Lung (tissue), 12 donors: ENCODE measurements around the gene ARPIN. TPM values are rescaled to one million over a fixed set of nuclear protein-coding genes. Genes with fewer than 3 reads are reported as not detected.

Experiments used
- ATAC-seq: fragments of 200-7000 bp; cut with Tn5 transposase; one replicate; pipeline ENCODE4 v1.9.1; 2020; ENCODE audit warnings: moderate number of reproducible peaks; ENCODE audit not compliant: insufficient read depth, low FRiP score
- DNase-seq, 3 donors: peaks; one replicate each; pipeline ENCODE4 v3.0.0-alpha.2; 2013 to 2017
- H3K27ac ChIP-seq, 2 donors: one replicate each; pipeline ENCODE4 v1.5.1; 2013; ENCODE audit warnings: mild to moderate bottlenecking in 2 of 2, moderate library complexity in 2 of 2, control low read depth in 1 of 2, inconsistent platforms in 1 of 2, low read depth in 1 of 2, low read length in 1 of 2
- H3K27me3 ChIP-seq, 3 donors: one replicate each; pipeline ENCODE4 v1.5.1; 2013; ENCODE audit warnings: low read length in 2 of 3; ENCODE audit not compliant: control insufficient read depth in 3 of 3, insufficient read depth in 3 of 3
- H3K36me3 ChIP-seq, 4 donors: one replicate each; pipeline ENCODE4 v1.5.1; 2013; ENCODE audit warnings: low read length in 4 of 4, mild to moderate bottlenecking in 1 of 4, moderate library complexity in 1 of 4; ENCODE audit not compliant: control insufficient read depth in 4 of 4, insufficient read depth in 4 of 4
- H3K4me1 ChIP-seq, 5 donors: one replicate each; pipeline ENCODE4 v1.5.1; 2013; ENCODE audit warnings: low read length in 5 of 5, mild to moderate bottlenecking in 2 of 5, moderate library complexity in 1 of 5; ENCODE audit not compliant: control insufficient read depth in 5 of 5, insufficient read depth in 5 of 5
- H3K4me3 ChIP-seq: one replicate; pipeline ENCODE4 v1.5.1; 2013; ENCODE audit warnings: mild to moderate bottlenecking, control low read depth, moderate library complexity
- H3K9ac ChIP-seq, 2 donors: one replicate each; pipeline ENCODE4 v1.5.1; 2013; ENCODE audit warnings: low read length in 2 of 2, control low read depth in 1 of 2; ENCODE audit not compliant: insufficient read depth in 1 of 2
- H3K9me3 ChIP-seq, 4 donors: one replicate each; pipeline ENCODE4 v1.5.1; 2013; ENCODE audit warnings: low read length in 3 of 4, mild to moderate bottlenecking in 1 of 4, moderate library complexity in 1 of 4; ENCODE audit not compliant: control insufficient read depth in 4 of 4, insufficient read depth in 3 of 4
- CTCF ChIP-seq: IDR thresholded peaks from 2 replicates; pipeline ENCODE4 v1.5.1; 2012; ENCODE audit warnings: mild to moderate bottlenecking; ENCODE audit errors: control extremely low read depth, extremely low read depth
- WGBS, 2 donors: extraction: QIAGEN DNeasy Blood & Tissue Kit; methylation state at CpG; one replicate each; pipeline ENCODE4 v1.1.7; 2013; 5-methylcytosine and 5-hydroxymethylcytosine counted together
- polyA plus RNA-seq, 2 donors: library from polyadenylated mRNA; stranded (reverse); fragments of 200-250 nt; gene quantifications; one replicate each; pipeline ENCODE4 v1.2.1, GENCODE V29; 2013
- total RNA-seq, 2 donors: library from RNA; depleted of rRNA in 1 of 2; stranded (reverse); fragments of >200 nt in 1 of 2; gene quantifications; one replicate each; pipeline ENCODE4 v1.2.1, GENCODE V29; 2014 to 2021
- donor health status: control.
- donor health status: control.
- donor health status: Bipolar disorder and iron deficiency.
- donor health status: healthy.
- donor health status: DM: yes; HTN: yes; CAD: no.

The ARPIN gene
- total and polyA plus RNA-seq, 4 donors = 9.0 to 28.5 (median 18.7) TPM

GRCh38 chr15:89917442-89918101 is 4.8 kb upstream of the ARPIN start:
- TF ChIP-seq CTCF = no peak
- Histone ChIP-seq H3K36me3 (no peaks in the 10 kb centered on the region), H3K27ac (peak overlapping the region in 1 of 2 donors; percentile 11), H3K27me3 (no peaks in the 10 kb centered on the region), H3K9ac (no peak overlapping the region), H3K9me3 (no peaks in the 10 kb centered on the region), H3K4me3 (no peak overlapping the region), H3K4me1 (peaks cover 0 to 5% (median 0%) of the 10 kb centered on the region in 5 donors)
- DNase-seq (no peak), ATAC-seq (peak; percentile 77)
- WGBS, 2 donors = 68 to 82% methylated on average over 4 of the region's 4 CpGs

GRCh38 chr15:89916660-89917059 is 3.9 kb upstream of the ARPIN start:
- Histone ChIP-seq H3K9ac (no peak overlapping the region), H3K36me3 (no peaks in the 10 kb centered on the region), H3K9me3 (no peaks in the 10 kb centered on the region), H3K27ac (no peak overlapping the region), H3K4me1 (peaks cover 0 to 11% (median 0%) of the 10 kb centered on the region in 5 donors), H3K27me3 (no peaks in the 10 kb centered on the region), H3K4me3 (no peak overlapping the region)
- DNase-seq (no peak), ATAC-seq (no peak)
- WGBS, 2 donors = 69 to 84% methylated on average over 3 of the region's 3 CpGs
- TF ChIP-seq CTCF = no peak

GRCh38 chr15:89912145-89912673 is 543 bp downstream of the ARPIN start:
- DNase-seq (peak; percentile 45 to 54 (median 49)), ATAC-seq (peak; percentile 61)
- peaks cover 0 to 12% (median 0%) of the 10 kb centered on the region in 5 donors for H3K4me1 ChIP-seq
- WGBS, 2 donors = 8 to 12% methylated on average over 29 to 36 of the region's 36 CpGs
- no peak for TF ChIP-seq CTCF
- no peaks in the 10 kb centered on the region for H3K9me3 ChIP-seq
- H3K36me3 ChIP-seq = peaks cover 0 to 12% (median 10%) of the 10 kb centered on the region in 4 donors
- H3K27ac ChIP-seq = peak overlapping the region; percentile 72 to 94
- H3K9ac ChIP-seq = peak overlapping the region; percentile 33 to 61
- H3K27me3 ChIP-seq = no peaks in the 10 kb centered on the region
- peak overlapping the region; percentile 83 for H3K4me3 ChIP-seq
